ENCODE measurements around the gene OXTR. TPM values are rescaled to one million over a fixed set of nuclear protein-coding genes. Genes with fewer than 3 reads are reported as not detected.

Gene OXTR
- total and polyA plus RNA-seq, 2 of the 4 experiments (the other 2 are of a cell fraction) = 42.8 to 56.1 TPM

GRCh38 chr3:8760506-8760905 lies 8.9 kb downstream of the OXTR start:
- Histone ChIP-seq H3K79me1 (ENCODE audit: low read depth in 1 of 2, low read length in 2 of 2) (no peaks in the 10 kb centered on the region; a peak in 1 of 4 replicates), H2AK5ac (ENCODE audit: low read depth, low read length) (no peak overlapping the region), H3K27ac (ENCODE audit: insufficient read depth, low read length) (no peak overlapping the region), H3K9me3 (ENCODE audit: control insufficient read depth, insufficient read depth, low read length) (no peaks in the 10 kb centered on the region), H3K4me2 (ENCODE audit: low read depth, low read length) (no peak overlapping the region), H2AK9ac (replicated peaks; ENCODE audit: low read depth, low read length, poor library complexity) (no peak overlapping the region), H3K14ac (replicated peaks; ENCODE audit: low read depth, low read length) (no peak overlapping the region), H3K4ac (ENCODE audit: low read depth, low read length) (no peak overlapping the region), H3K9ac (ENCODE audit: low read depth, low read length) (no peak overlapping the region), H3K36me3 (ENCODE audit: control insufficient read depth, insufficient read depth, low read length) (no peaks in the 10 kb centered on the region), H3K23ac (ENCODE audit: low read depth, low read length) (no peak overlapping the region), H2AFZ (replicated peaks; ENCODE audit: low read length, poor library complexity) (no peak overlapping the region), H4K91ac (ENCODE audit: insufficient read depth, low read depth, low read length) (no peak overlapping the region), H3K9me1 (ENCODE audit: insufficient read depth, low read length) (no peaks in the 10 kb centered on the region; the same call in 1 of the 2 replicates), H3K4me1 (ENCODE audit: control insufficient read depth, insufficient read depth, low read length) (no peaks in the 10 kb centered on the region), H3K18ac (ENCODE audit: low read depth, low read length) (no peak overlapping the region), H4K8ac (ENCODE audit: low read depth in 2 of 2, low read length in 2 of 2) (no peak overlapping the region), H4K5ac (ENCODE audit: low read depth, low read length) (no peak overlapping the region), H2BK20ac (ENCODE audit: low read depth, low read length) (no peak overlapping the region), H2BK5ac (ENCODE audit: low read depth, low read length, poor library complexity, severe bottlenecking) (no peak overlapping the region), H3K56ac (ENCODE audit: extremely low read depth, insufficient read depth, low read length) (no peak overlapping the region), H3K4me3 (ENCODE audit: insufficient read depth, low read depth, low read length) (no peak overlapping the region), H2BK120ac (ENCODE audit: low read depth, low read length) (no peak overlapping the region), H2BK15ac (ENCODE audit: low read depth, low read length) (no peak overlapping the region), H4K20me1 (ENCODE audit: insufficient read depth, low read length) (no peaks in the 10 kb centered on the region), H3K27me3 (ENCODE audit: control insufficient read depth, insufficient read depth, low read length) (no peaks in the 10 kb centered on the region)
- ATAC-seq (ENCODE audit: low read depth) (no peak), DNase-seq (no peak)
- in situ Hi-C loops (cut with MboI; ENCODE audit: low sequenced_read_pairs) = loop anchor here (25.0 kb wide), 1 partner anchor 302 kb away; no protein-coding TSS in a partner anchor
- no TSS peak for BruUV-seq (replicated peaks)
- 100% methylated on average over 3 of the region's 5 CpGs; no CpG with 5 or more reads in 1 of the 2 experiments for WGBS, 2 experiments (ENCODE audit: extremely low coverage in 2 of 2, insufficient read length in 1 of 2)
- CTCF ChIA-PET = interaction anchor here (2.2 kb wide), 1 partner anchor 9 kb away, joined by 11 read pairs; the partner anchor contains the start of gene OXTR
- TF ChIP-seq ELK1 (IDR thresholded peaks at IDR 0.05; ENCODE audit: borderline replicate concordance, low read depth, low read length) (no peak), BHLHE40 (IDR thresholded peaks at IDR 0.05; ENCODE audit: low read depth, low read length) (no peak), POLR2A (IDR thresholded peaks at IDR 0.05; ENCODE audit: low read depth, low read length) (no peak), RAD21 (IDR thresholded peaks at IDR 0.05; ENCODE audit: low read length) (no peak), MAZ (IDR thresholded peaks at IDR 0.05; ENCODE audit: borderline replicate concordance, low read depth, low read length) (no peak), CEBPB (IDR thresholded peaks at IDR 0.05; ENCODE audit: low read depth, low read length) (no peak), FOS (IDR thresholded peaks at IDR 0.05; ENCODE audit: low read depth, low read length) (no peak), CTCF (conservative IDR thresholded peaks at IDR 0.05; ENCODE audit: low read depth, low read length) (no peak), MXI1 (IDR thresholded peaks at IDR 0.05; ENCODE audit: borderline replicate concordance, low read depth, low read length) (no peak), MAFK (IDR thresholded peaks at IDR 0.05; ENCODE audit: low read depth, low read length) (no peak), RFX5 (IDR thresholded peaks at IDR 0.05; ENCODE audit: low read depth, low read length) (no peak), RCOR1 (IDR thresholded peaks at IDR 0.05; ENCODE audit: insufficient replicate concordance, low read length) (no peak), USF2 (IDR thresholded peaks at IDR 0.05; ENCODE audit: low read depth, low read length) (no peak), NFE2L2 (IDR thresholded peaks at IDR 0.05; ENCODE audit: low read depth, low read length) (no peak), SMC3 (IDR thresholded peaks at IDR 0.05; ENCODE audit: low read depth, low read length) (no peak), CHD1 (IDR thresholded peaks at IDR 0.05; ENCODE audit: low read depth, low read length) (no peak)
- POLR2A ChIA-PET (ENCODE audit: unreplicated experiment) = no interaction called here
- intact Hi-C loops (cut with micrococcal nuclease) = no loop called here
- dilution Hi-C loops (cut with HindIII; ENCODE audit: low sequenced_read_pairs, unreplicated experiment) = no loop called here

All from IMR-90 (cell line).